Heart right ventricle (tissue), 16 donors: ENCODE data around the gene RBM33. TPM values are rescaled to one million over a fixed set of nuclear protein-coding genes. Genes with fewer than 3 reads are reported as not detected.

ENCODE experiments used
- ATAC-seq, 8 donors: fragments of 200-7000 bp; cut with Tn5 transposase; one replicate each; pipeline ENCODE4 v1.9.1; 2020; ENCODE audit warnings: mild to moderate bottlenecking in 8 of 8, moderate library complexity in 8 of 8, moderate number of reproducible peaks in 1 of 8
- DNase-seq, 2 donors: peaks; one replicate each; pipeline ENCODE4 v3.0.0-alpha.2; 2020
- H3K27ac ChIP-seq, 10 donors: fragments of 200-600 bp; sonication (generic) in 2 of 10; one replicate each; pipeline versions ENCODE4 v1.5.0 to v1.8.0; 2020 to 2022; ENCODE audit warnings: mild to moderate bottlenecking in 3 of 10
- H3K27me3 ChIP-seq, 7 donors: fragments of 200-600 bp; one replicate each; pipeline ENCODE4 v1.8.0; 2021 to 2022; ENCODE audit warnings: mild to moderate bottlenecking in 2 of 7
- H3K36me3 ChIP-seq, 9 donors: fragments of 200-600 bp; sonication (generic) in 1 of 9; one replicate each; pipeline versions ENCODE4 v1.5.0 to v1.8.0; 2020 to 2022; ENCODE audit warnings: mild to moderate bottlenecking in 2 of 9
- H3K4me1 ChIP-seq, 9 donors: fragments of 200-600 bp; sonication (generic) in 1 of 9; one replicate each; pipeline versions ENCODE4 v1.5.0 to v1.8.0; 2020 to 2022; ENCODE audit warnings: mild to moderate bottlenecking in 4 of 9
- H3K4me3 ChIP-seq, 10 donors: fragments of 200-600 bp; sonication (generic) in 2 of 10; one replicate each; pipeline versions ENCODE4 v1.5.0 to v1.8.0; 2020 to 2022; ENCODE audit warnings: mild to moderate bottlenecking in 7 of 10, moderate library complexity in 2 of 10
- H3K9me3 ChIP-seq, 11 donors: fragments of 200-600 bp in 10 of 11; sonication (generic) in 2 of 11; one replicate each; pipeline versions ENCODE4 v1.5.0 to v1.8.0; 2013 to 2022; ENCODE audit warnings: mild to moderate bottlenecking in 2 of 11, control low read depth in 1 of 11, moderate library complexity in 1 of 11
- CTCF ChIP-seq, 9 donors: fragments of 200-600 bp; sonication (generic) in 2 of 9; IDR thresholded peaks; one replicate each; pipeline versions ENCODE4 v1.5.0 to v1.8.0; 2021 to 2022; ENCODE audit warnings: antibody characterized with exemption in 9 of 9, mild to moderate bottlenecking in 5 of 9, moderate library complexity in 1 of 9
- WGBS, 2 donors: extraction: QIAGEN DNeasy Blood & Tissue Kit; methylation state at CpG; one replicate each; pipeline ENCODE4 v1.1.7; 2013; ENCODE audit warnings: inconsistent platforms in 1 of 2; 5-methylcytosine and 5-hydroxymethylcytosine counted together
- intact Hi-C, 10 donors: fragments of 100-400 bp; cut with DNase I; formaldehyde crosslinking; loops; one replicate each; pipeline versions ENCODE4 v1.11.1 to v1.14.2; 2022
- polyA plus RNA-seq, 2 donors: library from polyadenylated mRNA; stranded (reverse); fragments of 200-250 nt; gene quantifications; one replicate each; pipeline ENCODE4 v1.2.3, GENCODE V29; 2013
- total RNA-seq, 10 donors: library from RNA; stranded (reverse); fragmentation: NEBNext Ultra II Directional in 3 of 10; extraction: Animal tissue kit (Norgen Biotek cat#: 25700) in 3 of 10; gene quantifications; one replicate each; pipeline versions ENCODE4 v1.2.1 to v1.2.4, GENCODE V29; 2021 to 2023
- donor health status: Arrhythmogenic right ventricular cardiomyopathy.
- donor health status: ischemic (EF 13 %, LVEDD 7.1; RV severe dilation, severe dysfunction).
- donor health status: healthy with polysubstance abuse.
- donor health status: DM: no; HTN: yes; CAD: no.
- donor health status: DM: no; HTN: no; CAD: no.
- donor health status: ischemic (EF 25% LVEDD 6.9; RV normal size, moderate dysfunction).
- donor health status: ischemic (EF 25% LVEDD 5.7; RV mildly dilated, moderate dysfunction).
- donor health status: healthy.
- donor health status: DM: yes; HTN: yes; CAD: no.
- donor health status: Ischemic cardiomyopathy.
- donor health status: ischemic (EF 35%, LVEDD 5.7; RV mildly dilated, moderate dysfunction).
- donor health status: nonischemic (EF 11% LVEDD 7.7; RV severe dilation, severe dysfunction).
- donor health status: DM: yes; HTN: yes; CAD: no.
- donor health status: PGD.
- donor health status: ischemic (EF 29% LVEDD 5.4; RV normal size, mild dysfunction).
- donor health status: nonischemic (EF 23%, LVEDD 6.1; RV moderate dilation, normal function).

Gene RBM33
- total and polyA plus RNA-seq, 12 donors: 9.5 to 44.6 (median 35.7) TPM

DNA sequence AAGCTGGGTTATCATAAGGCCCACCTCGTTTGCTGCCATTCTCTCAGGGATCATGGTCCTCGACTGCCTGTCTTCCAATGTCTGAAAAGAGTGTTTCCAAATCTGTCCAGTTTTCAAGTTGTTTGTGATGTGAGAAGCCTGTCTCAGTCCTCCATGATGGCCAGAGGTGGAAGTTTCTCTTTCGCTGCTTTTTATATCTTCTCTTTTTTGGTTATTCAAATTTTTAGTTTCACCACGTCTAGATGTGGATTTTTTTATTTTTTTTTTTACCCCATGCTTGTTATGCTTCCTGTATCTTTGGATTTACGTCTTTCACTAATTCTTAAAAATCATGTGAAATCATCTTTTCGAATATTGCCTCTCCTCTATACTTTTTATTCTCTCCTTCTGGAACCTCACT is 6.1 kb upstream of the RBM33 start:
- TF ChIP-seq CTCF (IDR thresholded peaks at IDR 0.05): no peak
- no peak for DNase-seq

DNA sequence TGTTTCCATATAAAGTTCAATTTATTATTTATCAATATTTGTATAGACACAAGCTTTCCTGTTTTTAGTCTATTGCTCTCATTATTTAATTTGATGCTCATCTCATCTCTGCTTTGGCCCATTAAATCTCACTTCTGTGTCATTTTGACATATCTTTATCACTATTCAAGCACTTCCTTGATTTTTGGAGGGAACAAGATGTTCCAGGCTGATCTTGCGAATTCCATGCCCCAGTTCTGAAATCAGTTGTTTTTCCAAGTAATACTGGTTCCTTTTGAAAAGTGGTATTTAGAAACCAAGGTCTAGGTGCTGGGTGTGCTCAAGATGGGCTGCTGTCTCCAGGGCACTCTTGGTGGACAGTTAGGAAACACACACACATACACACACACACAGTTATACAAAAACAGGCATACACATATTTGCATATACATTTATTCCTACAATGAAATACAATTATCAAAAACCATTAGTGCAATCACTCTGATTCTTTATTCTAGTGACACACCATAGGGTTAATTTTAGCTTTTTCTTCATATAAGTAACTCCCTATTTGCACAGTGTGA is 4.4 kb upstream of the RBM33 start:
- intact Hi-C loops: loop anchor here in 4 of 10 donors (5.0 to 10.0 kb wide), 2 partner anchors 33 to 95 kb away; no protein-coding TSS in a partner anchor
- Histone ChIP-seq H3K27ac (no peak overlapping the region), H3K9me3 (peaks cover 0 to 41% (median 0%) of the 10 kb centered on the region in 11 donors), H3K4me3 (no peak overlapping the region), H3K36me3 (peaks cover 0 to 27% (median 0%) of the 10 kb centered on the region in 9 donors), H3K27me3 (no peaks in the 10 kb centered on the region), H3K4me1 (peaks cover 0 to 20% (median 7%) of the 10 kb centered on the region in 9 donors)
- no peak for TF ChIP-seq CTCF (IDR thresholded peaks at IDR 0.05)
- WGBS, 2 donors: 97 to 98% methylated on average over 1 of the region's 1 CpG
- ATAC-seq (no peak), DNase-seq (no peak)

More for the DNA sequence above, 6.1 kb upstream of the RBM33 start:
- Histone ChIP-seq H3K27me3 (no peaks in the 10 kb centered on the region), H3K4me1 (peaks cover 0 to 5% (median 3%) of the 10 kb centered on the region in 9 donors), H3K27ac (no peak overlapping the region), H3K36me3 (peaks cover 0 to 27% (median 0%) of the 10 kb centered on the region in 9 donors), H3K9me3 (peaks cover 0 to 45% (median 0%) of the 10 kb centered on the region in 11 donors), H3K4me3 (no peak overlapping the region)
- intact Hi-C loops: no loop called here
- ATAC-seq: no peak
- 81 to 90% methylated on average over 6 of the region's 6 CpGs for WGBS, 2 donors

DNA sequence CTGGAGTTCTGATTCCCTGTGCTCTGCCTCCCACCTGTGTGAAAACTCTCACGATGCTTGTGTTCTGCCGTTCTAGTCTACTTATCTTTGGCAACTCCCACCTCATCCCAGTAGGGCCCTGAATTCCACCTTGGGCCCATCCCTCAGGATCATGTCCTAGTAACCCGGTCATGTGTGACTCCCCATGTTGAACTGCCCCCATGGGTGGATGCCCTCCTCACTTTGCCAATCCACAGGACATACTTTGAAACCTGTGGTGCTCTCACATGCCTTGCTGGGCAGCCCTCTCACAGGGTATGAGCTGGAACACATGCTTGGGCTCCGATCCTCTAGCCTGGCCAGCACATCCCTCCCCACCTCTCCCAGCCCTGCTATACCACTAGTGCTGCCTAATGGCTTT is 3.8 kb upstream of the RBM33 start:
- no peak for TF ChIP-seq CTCF (IDR thresholded peaks at IDR 0.05)
- 97 to 98% methylated on average over 4 of the region's 4 CpGs for WGBS, 2 donors
- Histone ChIP-seq H3K27me3 (no peaks in the 10 kb centered on the region), H3K27ac (no peak overlapping the region), H3K9me3 (peaks cover 0 to 39% (median 0%) of the 10 kb centered on the region in 11 donors), H3K36me3 (peaks cover 0 to 27% (median 0%) of the 10 kb centered on the region in 9 donors), H3K4me3 (no peak overlapping the region), H3K4me1 (peaks cover 0 to 26% (median 11%) of the 10 kb centered on the region in 9 donors)
- ATAC-seq: no peak
- intact Hi-C loops: loop anchor here in 4 of 10 donors (5.0 to 10.0 kb wide), 2 partner anchors 33 to 94 kb away; no protein-coding TSS in a partner anchor
- no peak for DNase-seq

DNA sequence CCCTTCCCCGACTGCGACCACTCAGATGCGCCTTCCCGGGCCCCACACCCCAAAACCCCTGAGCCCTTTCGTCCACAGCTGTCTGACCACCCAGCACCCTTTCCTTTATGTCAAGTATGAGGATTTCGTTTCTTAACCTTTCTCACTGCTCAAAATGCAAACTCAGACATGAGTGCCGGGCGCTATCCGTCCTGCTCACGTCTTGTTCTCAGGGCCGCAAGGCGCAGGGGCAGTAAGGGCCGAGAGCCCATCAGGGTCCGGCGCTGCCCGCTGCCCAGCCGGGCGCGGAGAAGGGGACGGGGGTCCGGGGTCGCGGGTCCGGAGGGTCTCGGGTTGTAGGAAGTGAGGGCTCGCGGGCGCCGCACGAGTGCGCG is 670 bp upstream of the RBM33 start:
- 1 to 2% methylated on average over 32 of the region's 32 CpGs for WGBS, 2 donors
- Histone ChIP-seq H3K27me3 (no peaks in the 10 kb centered on the region), H3K4me3 (peak overlapping the region; percentile 74 to 99 (median 93)), H3K27ac (peak overlapping the region; percentile 80 to 99 (median 95)), H3K9me3 (peaks cover 3 to 20% (median 9%) of the 10 kb centered on the region in 11 donors), H3K4me1 (peaks cover 0 to 35% (median 27%) of the 10 kb centered on the region in 9 donors), H3K36me3 (peaks cover 0 to 53% (median 3%) of the 10 kb centered on the region in 9 donors)
- intact Hi-C loops: loop anchor here in 4 of 10 donors (5.0 to 10.0 kb wide), 2 partner anchors 36 to 91 kb away; no protein-coding TSS in a partner anchor
- no peak for ATAC-seq
- no peak for DNase-seq
- no peak for TF ChIP-seq CTCF (IDR thresholded peaks at IDR 0.05)
